Suprapubic skin (tissue), 4 donors: ENCODE results near the gene TSSC4.

Experiments used
- CTCF ChIP-seq, 2 donors: fragments of 200-600 bp in 1 of 2; fragments of 450-650 bp in 1 of 2; sonication (generic) in 1 of 2; IDR thresholded peaks; one replicate each; pipeline ENCODE4 v1.5.1; 2016 to 2019; ENCODE audit warnings: antibody characterized with exemption in 2 of 2, mild to moderate bottlenecking in 1 of 2, moderate library complexity in 1 of 2
- EP300 ChIP-seq: sonication (generic); formaldehyde crosslinking; IDR thresholded peaks from one replicate; pipeline ENCODE4 v1.6.1; 2017; ENCODE audit warnings: antibody characterized with exemption
- POLR2A ChIP-seq, 2 donors: fragments of 450-650 bp; IDR thresholded peaks; one replicate each; pipeline ENCODE4 v1.6.1; 2017; ENCODE audit warnings: antibody characterized with exemption in 2 of 2, mild to moderate bottlenecking in 2 of 2, moderate library complexity in 2 of 2
- POLR2AphosphoS5 ChIP-seq, 3 donors: sonication (generic); formaldehyde crosslinking; IDR thresholded peaks; one replicate each; pipeline ENCODE4 v1.6.1; 2017; ENCODE audit warnings: antibody characterized with exemption in 3 of 3

- TF ChIP-seq CTCF (IDR thresholded peaks at IDR 0.05) (no peak), EP300 (no peak), POLR2A (IDR thresholded peaks at IDR 0.05) (no peak), POLR2AphosphoS5 (IDR thresholded peaks at IDR 0.05) (no peak)
Observed at GRCh38 chr11:2406878-2407410, 6.4 kb downstream of the TSSC4 start.
